Activated T-helper 1 cell treated with Interleukin-2 at 50 U/mL for 16 hours (primary cell): ENCODE results near the gene NDUFAF4.

ENCODE experiments used
- DNase-seq: peaks from one replicate; pipeline ENCODE4 v3.0.0-alpha.2; 2020; ENCODE audit warnings: low read depth

The NDUFAF4 gene

GRCh38 chr6:96897396-96898240 lies at the start of gene NDUFAF4:
NDUFAF4 (minus strand) TSS chr6:96897891; CDS start chr6:96897801, 90 bp downstream.
- DNase-seq: peak; percentile 92

GRCh38 chr6:96947055-96947454 lies 49.4 kb upstream of the NDUFAF4 start:
- no peak for DNase-seq

- DNase-seq: no peak
Measured at GRCh38 chr6:96943555-96944215, 46.0 kb upstream of the NDUFAF4 start.

- no peak for DNase-seq
Measured at GRCh38 chr6:96942676-96943075, 45.0 kb upstream of the NDUFAF4 start.

GRCh38 chr6:96940322-96940721 lies 42.6 kb upstream of the NDUFAF4 start:
- DNase-seq: no peak

GRCh38 chr6:96939007-96939805 lies 41.5 kb upstream of the NDUFAF4 start:
- no peak for DNase-seq

- no peak for DNase-seq
Measured at GRCh38 chr6:96934087-96934486, 36.4 kb upstream of the NDUFAF4 start.

- DNase-seq: no peak
Measured at GRCh38 chr6:96931198-96931597, 33.5 kb upstream of the NDUFAF4 start.

- no peak for DNase-seq
Measured at GRCh38 chr6:96929741-96930140, 32.0 kb upstream of the NDUFAF4 start.

- DNase-seq: no peak
Measured at GRCh38 chr6:96927660-96928059, 30.0 kb upstream of the NDUFAF4 start.

- DNase-seq: no peak
Measured at GRCh38 chr6:96926425-96926824, 28.7 kb upstream of the NDUFAF4 start.

- no peak for DNase-seq
Measured at GRCh38 chr6:96925290-96925687, 27.6 kb upstream of the NDUFAF4 start.

- DNase-seq: no peak
Measured at GRCh38 chr6:96923871-96924493, 26.3 kb upstream of the NDUFAF4 start.

GRCh38 chr6:96923400-96923799 lies 25.7 kb upstream of the NDUFAF4 start:
- DNase-seq: no peak

GRCh38 chr6:96917098-96917497 lies 19.4 kb upstream of the NDUFAF4 start:
- no peak for DNase-seq

- DNase-seq: no peak
Measured at GRCh38 chr6:96913621-96914020, 15.9 kb upstream of the NDUFAF4 start.

- no peak for DNase-seq
Measured at GRCh38 chr6:96911751-96912150, 14.1 kb upstream of the NDUFAF4 start.

- DNase-seq: no peak
Measured at GRCh38 chr6:96911171-96911570, 13.5 kb upstream of the NDUFAF4 start.

- no peak for DNase-seq
Measured at GRCh38 chr6:96909811-96910210, 12.1 kb upstream of the NDUFAF4 start.

GRCh38 chr6:96907498-96907897 lies 9.8 kb upstream of the NDUFAF4 start:
- no peak for DNase-seq

GRCh38 chr6:96900873-96901272 lies 3.2 kb upstream of the NDUFAF4 start:
- DNase-seq: no peak

- DNase-seq: no peak
Measured at GRCh38 chr6:96899451-96899998, 1.8 kb upstream of the NDUFAF4 start.
